Gastroesophageal sphincter (tissue), 4 donors: Measurements from ENCODE around the gene TULP4. TPM values are rescaled to one million over a fixed set of nuclear protein-coding genes. Genes with fewer than 3 reads are reported as not detected.
"Not testable (repeated sequence)": the region's sequence is repeated elsewhere in the genome, so short reads cannot be mapped to it uniquely, and the experiment has no call there.

Experiments used
- ATAC-seq: fragments of 150-250 bp; one replicate; pipeline ENCODE4 v1.9.1; 2016; ENCODE audit warnings: mild to moderate bottlenecking, moderate library complexity
- H3K27ac ChIP-seq, 4 donors: fragments of 200-600 bp; sonication (generic) in 3 of 4; 1 replicate in 3 of 4; 2 replicates in 1 of 4; pipeline ENCODE4 v1.5.1; 2016 to 2019
- H3K27me3 ChIP-seq: fragments of 200-600 bp; sonication (generic); one replicate; pipeline ENCODE4 v1.5.1; 2019
- H3K36me3 ChIP-seq, 2 donors: fragments of 200-600 bp; sonication (generic); one replicate each; pipeline ENCODE4 v1.5.1; 2019; ENCODE audit warnings: control low read depth in 1 of 2
- H3K4me1 ChIP-seq, 3 donors: fragments of 200-600 bp; sonication (generic); 1 replicate in 2 of 3; 2 replicates in 1 of 3; pipeline ENCODE4 v1.5.1; 2016 to 2019; ENCODE audit warnings: control low read depth in 2 of 3
- H3K4me3 ChIP-seq, 2 donors: fragments of 200-600 bp; sonication (generic); one replicate each; pipeline ENCODE4 v1.5.1; 2019; ENCODE audit warnings: mild to moderate bottlenecking in 1 of 2, moderate library complexity in 1 of 2
- H3K9me3 ChIP-seq, 3 donors: fragments of 200-600 bp; sonication (generic); one replicate each; pipeline ENCODE4 v1.5.1; 2017 to 2019; ENCODE audit warnings: control low read depth in 2 of 3
- EP300 ChIP-seq: sonication (generic); formaldehyde crosslinking; IDR thresholded peaks from one replicate; pipeline ENCODE4 v1.6.1; 2017; ENCODE audit warnings: antibody characterized with exemption, mild to moderate bottlenecking
- POLR2A ChIP-seq, 2 donors: fragments of 450-650 bp; IDR thresholded peaks; one replicate each; pipeline ENCODE4 v1.6.1; 2017; ENCODE audit warnings: antibody characterized with exemption in 2 of 2, mild to moderate bottlenecking in 2 of 2, moderate library complexity in 1 of 2
- POLR2AphosphoS5 ChIP-seq: sonication (generic); formaldehyde crosslinking; IDR thresholded peaks from one replicate; pipeline ENCODE4 v1.6.1; 2017; ENCODE audit warnings: antibody characterized with exemption
- WGBS, 2 donors: methylation state at CpG; one replicate each; pipeline ENCODE4 v1.1.5; 2018; ENCODE audit warnings: low coverage in 1 of 2; 5-methylcytosine and 5-hydroxymethylcytosine counted together
- total RNA-seq, 4 donors: library from RNA; depleted of rRNA; stranded (reverse); fragments of >200 nt; gene quantifications; one replicate each; pipeline ENCODE4 v1.1.0, GENCODE V29; 2016
- TF ChIP-seq, protein P1 (sequence below), 4 experiments: fragments of 200-600 bp in 2 of 4; fragments of 450-650 bp in 2 of 4; sonication (generic) in 1 of 4; IDR thresholded peaks; one replicate each; pipeline ENCODE4 v1.5.1; 2017 to 2019; ENCODE audit warnings: antibody characterized with exemption in 4 of 4, mild to moderate bottlenecking in 2 of 4, moderate library complexity in 2 of 4

TULP4 gene
- total RNA-seq, 4 donors from 2014 or later, result 159 to 244 (median 201) TPM

DNA sequence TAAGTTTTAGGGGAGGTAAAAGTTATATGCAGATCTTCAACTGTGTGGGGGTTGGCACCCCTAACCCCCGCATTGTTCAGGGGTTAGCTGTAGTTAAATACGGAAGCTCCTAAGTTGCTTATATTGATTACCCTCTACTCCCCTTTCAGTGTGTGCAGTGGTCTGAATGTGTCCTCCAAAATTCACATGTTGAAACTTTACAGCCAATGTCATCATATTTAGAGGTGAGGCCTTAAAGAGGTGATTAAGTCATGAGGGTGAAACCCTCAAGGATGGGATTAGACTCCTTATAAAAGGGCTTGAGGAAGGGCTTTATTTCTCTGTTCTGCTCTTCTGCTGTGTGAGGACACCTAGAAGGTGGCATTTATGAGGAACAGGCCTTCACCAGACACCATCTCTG is 22.3 kb downstream of the TULP4 start:
- Histone ChIP-seq H3K9me3 (no peaks in the 10 kb centered on the region), H3K36me3 (no peaks in the 10 kb centered on the region), H3K4me3 (no peak overlapping the region), H3K27ac (no peak overlapping the region), H3K27me3 (no peaks in the 10 kb centered on the region), H3K4me1 (no peaks in the 10 kb centered on the region)
- TF ChIP-seq EP300, result no peak
- TF ChIP-seq POLR2AphosphoS5, result no peak
- TF ChIP-seq, protein P1, sequence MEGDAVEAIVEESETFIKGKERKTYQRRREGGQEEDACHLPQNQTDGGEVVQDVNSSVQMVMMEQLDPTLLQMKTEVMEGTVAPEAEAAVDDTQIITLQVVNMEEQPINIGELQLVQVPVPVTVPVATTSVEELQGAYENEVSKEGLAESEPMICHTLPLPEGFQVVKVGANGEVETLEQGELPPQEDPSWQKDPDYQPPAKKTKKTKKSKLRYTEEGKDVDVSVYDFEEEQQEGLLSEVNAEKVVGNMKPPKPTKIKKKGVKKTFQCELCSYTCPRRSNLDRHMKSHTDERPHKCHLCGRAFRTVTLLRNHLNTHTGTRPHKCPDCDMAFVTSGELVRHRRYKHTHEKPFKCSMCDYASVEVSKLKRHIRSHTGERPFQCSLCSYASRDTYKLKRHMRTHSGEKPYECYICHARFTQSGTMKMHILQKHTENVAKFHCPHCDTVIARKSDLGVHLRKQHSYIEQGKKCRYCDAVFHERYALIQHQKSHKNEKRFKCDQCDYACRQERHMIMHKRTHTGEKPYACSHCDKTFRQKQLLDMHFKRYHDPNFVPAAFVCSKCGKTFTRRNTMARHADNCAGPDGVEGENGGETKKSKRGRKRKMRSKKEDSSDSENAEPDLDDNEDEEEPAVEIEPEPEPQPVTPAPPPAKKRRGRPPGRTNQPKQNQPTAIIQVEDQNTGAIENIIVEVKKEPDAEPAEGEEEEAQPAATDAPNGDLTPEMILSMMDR (IDR thresholded peaks at IDR 0.05), result no peak
- TF ChIP-seq POLR2A (IDR thresholded peaks at IDR 0.05), result no peak
- ATAC-seq, result no peak
- 86 to 100% methylated on average over 2 of the region's 2 CpGs for WGBS, 2 donors

GRCh38 chr6:158337332-158337731 is 25.1 kb downstream of the TULP4 start:
- H3K36me3 ChIP-seq, result no peaks in the 10 kb centered on the region
- no peak overlapping the region for H3K27ac ChIP-seq
- TF ChIP-seq POLR2AphosphoS5, result no peak
- no peak overlapping the region for H3K4me3 ChIP-seq
- H3K27me3 ChIP-seq, result no peaks in the 10 kb centered on the region
- H3K9me3 ChIP-seq, result no peaks in the 10 kb centered on the region
- H3K4me1 ChIP-seq, result peaks cover 0 to 8% (median 0%) of the 10 kb centered on the region in 3 donors
- WGBS, 2 donors, result 90 to 100% methylated on average over 1 to 2 of the region's 2 CpGs
- ATAC-seq, result no peak

DNA sequence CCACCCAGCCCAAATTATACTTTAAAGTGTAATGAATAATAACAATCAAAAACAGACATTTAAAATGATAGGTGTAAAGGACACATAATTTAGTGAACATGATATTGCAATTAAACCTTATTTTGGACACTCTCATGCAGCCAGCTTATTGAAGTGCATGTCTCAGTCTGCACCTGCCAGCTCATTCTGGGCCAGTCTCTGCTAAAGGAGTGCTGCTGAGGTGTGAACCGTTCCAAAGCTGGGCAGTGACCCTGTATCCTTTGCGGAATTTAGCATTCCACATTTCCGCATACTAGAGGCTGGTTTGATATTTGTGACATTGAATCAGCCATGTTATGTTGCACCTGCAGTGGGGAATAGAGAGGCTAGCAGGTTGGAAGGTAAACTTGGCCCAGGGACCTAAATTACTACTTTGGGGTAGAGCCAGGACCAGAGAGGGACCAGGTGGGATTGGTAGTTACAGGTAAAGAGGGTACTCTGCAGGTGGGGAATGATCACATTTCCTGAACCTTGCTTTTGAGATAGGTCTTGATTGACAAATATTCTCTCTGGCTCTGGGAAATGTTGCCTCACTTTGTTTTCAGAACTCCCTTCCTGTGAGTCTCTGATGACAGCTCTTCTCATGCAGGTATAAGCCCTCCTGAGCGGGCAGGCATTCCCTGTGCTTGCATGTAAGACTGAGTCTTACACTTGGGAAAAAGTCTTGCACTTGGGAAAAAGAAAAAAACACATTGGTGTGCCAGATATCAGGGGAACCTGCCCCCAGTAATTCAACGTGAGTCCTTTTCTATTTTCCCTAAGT is 26.2 kb downstream of the TULP4 start:
- no peak for ATAC-seq
- no peaks in the 10 kb centered on the region for H3K27me3 ChIP-seq
- H3K27ac ChIP-seq, result no peak overlapping the region
- H3K4me3 ChIP-seq, result no peak overlapping the region
- no peaks in the 10 kb centered on the region for H3K36me3 ChIP-seq
- no peaks in the 10 kb centered on the region for H3K9me3 ChIP-seq
- H3K4me1 ChIP-seq, result peaks cover 0 to 15% (median 0%) of the 10 kb centered on the region in 3 donors
- TF ChIP-seq POLR2AphosphoS5, result no peak
- TF ChIP-seq EP300, result no peak
- no peak for TF ChIP-seq POLR2A (IDR thresholded peaks at IDR 0.05)
- TF ChIP-seq, protein P1 (IDR thresholded peaks at IDR 0.05), result no peak
- 89% methylated on average over 4 of the region's 5 CpGs; no CpG with 5 or more reads in 1 of the 2 donors for WGBS, 2 donors

GRCh38 chr6:158339197-158339596 is 26.9 kb downstream of the TULP4 start:
- peaks cover 0 to 15% (median 0%) of the 10 kb centered on the region in 3 donors for H3K4me1 ChIP-seq
- WGBS, 2 donors, result 86% methylated on average over 10 of the region's 10 CpGs; no CpG with 5 or more reads in 1 of the 2 donors
- H3K36me3 ChIP-seq, H3K9me3 ChIP-seq, H3K4me3 ChIP-seq, ATAC-seq, H3K27me3 ChIP-seq, H3K27ac ChIP-seq: not testable (repeated sequence)

GRCh38 chr6:158340252-158340651 is 28.0 kb downstream of the TULP4 start:
- no peaks in the 10 kb centered on the region for H3K27me3 ChIP-seq
- no peak overlapping the region for H3K4me3 ChIP-seq
- H3K4me1 ChIP-seq, result peaks cover 0 to 15% (median 0%) of the 10 kb centered on the region in 3 donors
- ATAC-seq, result no peak
- TF ChIP-seq EP300 (no peak), POLR2A (IDR thresholded peaks at IDR 0.05) (no peak)
- H3K27ac ChIP-seq, result no peak overlapping the region
- WGBS, 2 donors, result 67 to 100% methylated on average over 3 to 4 of the region's 4 CpGs
- no peaks in the 10 kb centered on the region for H3K36me3 ChIP-seq
- peaks cover 0 to 3% (median 0%) of the 10 kb centered on the region in 3 donors for H3K9me3 ChIP-seq

GRCh38 chr6:158344534-158344933 is 32.3 kb downstream of the TULP4 start:
- Histone ChIP-seq H3K36me3 (no peaks in the 10 kb centered on the region), H3K27ac (no peak overlapping the region), H3K4me3 (no peak overlapping the region), H3K9me3 (peaks cover 0 to 11% (median 0%) of the 10 kb centered on the region in 3 donors), H3K27me3 (no peaks in the 10 kb centered on the region), H3K4me1 (peaks cover 0 to 15% (median 0%) of the 10 kb centered on the region in 3 donors)
- ATAC-seq, result no peak
- no peak for TF ChIP-seq POLR2AphosphoS5
- no peak for TF ChIP-seq EP300
- TF ChIP-seq, protein P1 (IDR thresholded peaks at IDR 0.05), result no peak
- no peak for TF ChIP-seq POLR2A (IDR thresholded peaks at IDR 0.05)
- 80 to 100% methylated on average over 3 to 4 of the region's 4 CpGs for WGBS, 2 donors

GRCh38 chr6:158345444-158345843 is 33.2 kb downstream of the TULP4 start:
- not testable (repeated sequence) for ATAC-seq, H3K4me3 ChIP-seq, H3K27me3 ChIP-seq, H3K27ac ChIP-seq, H3K36me3 ChIP-seq
- Histone ChIP-seq H3K9me3 (peaks cover 0 to 11% (median 0%) of the 10 kb centered on the region in 3 donors), H3K4me1 (peaks cover 0 to 15% (median 0%) of the 10 kb centered on the region in 3 donors)
- WGBS, 2 donors, result 94 to 100% methylated on average over 6 of the region's 6 CpGs
